K562 (cell line): Measurements from ENCODE around the gene MGAT5.

Experiments used
- CHD2 ChIP-seq: IDR thresholded peaks from 2 replicates; pipeline ENCODE4 v1.6.1; 2011; ENCODE audit warnings: low read depth, low read length
- EZH2 ChIP-seq: IDR thresholded peaks from 2 replicates; pipeline ENCODE4 v1.6.1; 2012; ENCODE audit warnings: low read depth, mild to moderate bottlenecking, inconsistent platforms, low read length, borderline replicate concordance
- JUND ChIP-seq, 2 experiments: IDR thresholded peaks; 2 replicates in 1 of 2; 3 replicates in 1 of 2; pipeline ENCODE4 v1.6.1; 2011; ENCODE audit warnings: borderline replicate concordance in 2 of 2, low read depth in 2 of 2, low read length in 2 of 2, improper control_type of control experiment in 1 of 2, missing biosample characterization in 1 of 2, missing genetic modification characterization in 1 of 2, missing genetic modification reagents in 1 of 2
- KAT7 ChIP-seq: sonication (generic); formaldehyde crosslinking; IDR thresholded peaks from 2 replicates; pipeline ENCODE4 v1.8.0; 2022; ENCODE audit warnings: missing genetic modification reagents, mild to moderate bottlenecking, borderline replicate concordance
- POLR2A ChIP-seq: fragments of 450-650 bp; conservative IDR thresholded peaks from 2 replicates; pipeline ENCODE4 v1.6.1; 2016
- ZNF324 ChIP-seq: fragments of 250-450 bp; sonication (Bioruptor Pico); IDR thresholded peaks from 2 replicates; pipeline ENCODE4 v1.4.0; 2020; ENCODE audit warnings: mild to moderate bottlenecking
- ZNF780A ChIP-seq: fragments of 250-450 bp; sonication (Bioruptor Pico); IDR thresholded peaks from 2 replicates; pipeline ENCODE4 v1.5.0; 2021; ENCODE audit warnings: mild to moderate bottlenecking
- TF ChIP-seq, protein P1 (sequence below), 3 experiments: IDR thresholded peaks in 2 of 3; conservative IDR thresholded peaks in 1 of 3; 2 replicates each; pipeline ENCODE4 v1.5.1; 2011 to 2012; ENCODE audit warnings: low read length in 3 of 3, mild to moderate bottlenecking in 3 of 3, control low read depth in 2 of 3, improper control_type of control experiment in 1 of 3, inconsistent platforms in 1 of 3, low read depth in 1 of 3, mixed read lengths in 1 of 3, moderate library complexity in 1 of 3; ENCODE audit not compliant: insufficient read depth in 2 of 3
- TF ChIP-seq, protein P2 (sequence below): sonication (generic); formaldehyde crosslinking; IDR thresholded peaks from 2 replicates; pipeline ENCODE4 v1.5.0; 2020; ENCODE audit warnings: missing genetic modification reagents
- TF ChIP-seq, protein P3 (sequence below), 2 experiments: fragments of 450-650 bp; formaldehyde crosslinking in 1 of 2; IDR thresholded peaks; 2 replicates each; pipeline versions ENCODE4 v1.4.0 to v1.6.1; 2014 to 2020; ENCODE audit warnings: mild to moderate bottlenecking in 2 of 2, borderline replicate concordance in 1 of 2, low read depth in 1 of 2

DNA sequence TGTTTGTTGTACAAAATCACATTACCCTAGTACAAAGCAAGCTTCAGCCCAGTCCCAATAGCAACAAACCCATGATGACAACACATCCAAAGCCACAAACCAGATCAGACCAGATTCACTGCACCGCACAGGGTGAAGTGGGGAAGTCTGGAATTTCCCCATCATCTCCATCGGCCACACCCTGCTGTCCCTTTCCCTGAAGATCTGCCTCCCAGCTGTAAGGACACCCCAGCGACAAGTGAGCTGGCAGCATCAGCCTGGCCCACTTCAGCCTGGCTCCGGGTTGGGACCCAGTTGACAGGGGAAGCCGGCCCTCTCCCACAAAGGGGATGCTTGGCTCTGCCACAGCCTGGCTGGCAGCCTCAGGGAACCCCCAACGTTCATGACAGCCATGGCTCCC lies 207.6 kb downstream of the MGAT5 start:
- TF ChIP-seq, protein P1, sequence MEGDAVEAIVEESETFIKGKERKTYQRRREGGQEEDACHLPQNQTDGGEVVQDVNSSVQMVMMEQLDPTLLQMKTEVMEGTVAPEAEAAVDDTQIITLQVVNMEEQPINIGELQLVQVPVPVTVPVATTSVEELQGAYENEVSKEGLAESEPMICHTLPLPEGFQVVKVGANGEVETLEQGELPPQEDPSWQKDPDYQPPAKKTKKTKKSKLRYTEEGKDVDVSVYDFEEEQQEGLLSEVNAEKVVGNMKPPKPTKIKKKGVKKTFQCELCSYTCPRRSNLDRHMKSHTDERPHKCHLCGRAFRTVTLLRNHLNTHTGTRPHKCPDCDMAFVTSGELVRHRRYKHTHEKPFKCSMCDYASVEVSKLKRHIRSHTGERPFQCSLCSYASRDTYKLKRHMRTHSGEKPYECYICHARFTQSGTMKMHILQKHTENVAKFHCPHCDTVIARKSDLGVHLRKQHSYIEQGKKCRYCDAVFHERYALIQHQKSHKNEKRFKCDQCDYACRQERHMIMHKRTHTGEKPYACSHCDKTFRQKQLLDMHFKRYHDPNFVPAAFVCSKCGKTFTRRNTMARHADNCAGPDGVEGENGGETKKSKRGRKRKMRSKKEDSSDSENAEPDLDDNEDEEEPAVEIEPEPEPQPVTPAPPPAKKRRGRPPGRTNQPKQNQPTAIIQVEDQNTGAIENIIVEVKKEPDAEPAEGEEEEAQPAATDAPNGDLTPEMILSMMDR (IDR thresholded peaks at IDR 0.05 in 2 of 3, conservative IDR thresholded peaks at IDR 0.05 in 1 of 3; ENCODE audit: insufficient read depth in 2 of 3, low read depth in 1 of 3, low read length in 3 of 3) = no peak
- TF ChIP-seq, protein P2, sequence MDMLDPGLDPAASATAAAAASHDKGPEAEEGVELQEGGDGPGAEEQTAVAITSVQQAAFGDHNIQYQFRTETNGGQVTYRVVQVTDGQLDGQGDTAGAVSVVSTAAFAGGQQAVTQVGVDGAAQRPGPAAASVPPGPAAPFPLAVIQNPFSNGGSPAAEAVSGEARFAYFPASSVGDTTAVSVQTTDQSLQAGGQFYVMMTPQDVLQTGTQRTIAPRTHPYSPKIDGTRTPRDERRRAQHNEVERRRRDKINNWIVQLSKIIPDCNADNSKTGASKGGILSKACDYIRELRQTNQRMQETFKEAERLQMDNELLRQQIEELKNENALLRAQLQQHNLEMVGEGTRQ (CRISPR knock-in tag) = no peak
- no peak for TF ChIP-seq ZNF780A (CRISPR knock-in tag)
- TF ChIP-seq CHD2 = no peak
- no peak for TF ChIP-seq KAT7
- no peak for TF ChIP-seq ZNF324 (CRISPR knock-in tag)
- TF ChIP-seq, protein P3, sequence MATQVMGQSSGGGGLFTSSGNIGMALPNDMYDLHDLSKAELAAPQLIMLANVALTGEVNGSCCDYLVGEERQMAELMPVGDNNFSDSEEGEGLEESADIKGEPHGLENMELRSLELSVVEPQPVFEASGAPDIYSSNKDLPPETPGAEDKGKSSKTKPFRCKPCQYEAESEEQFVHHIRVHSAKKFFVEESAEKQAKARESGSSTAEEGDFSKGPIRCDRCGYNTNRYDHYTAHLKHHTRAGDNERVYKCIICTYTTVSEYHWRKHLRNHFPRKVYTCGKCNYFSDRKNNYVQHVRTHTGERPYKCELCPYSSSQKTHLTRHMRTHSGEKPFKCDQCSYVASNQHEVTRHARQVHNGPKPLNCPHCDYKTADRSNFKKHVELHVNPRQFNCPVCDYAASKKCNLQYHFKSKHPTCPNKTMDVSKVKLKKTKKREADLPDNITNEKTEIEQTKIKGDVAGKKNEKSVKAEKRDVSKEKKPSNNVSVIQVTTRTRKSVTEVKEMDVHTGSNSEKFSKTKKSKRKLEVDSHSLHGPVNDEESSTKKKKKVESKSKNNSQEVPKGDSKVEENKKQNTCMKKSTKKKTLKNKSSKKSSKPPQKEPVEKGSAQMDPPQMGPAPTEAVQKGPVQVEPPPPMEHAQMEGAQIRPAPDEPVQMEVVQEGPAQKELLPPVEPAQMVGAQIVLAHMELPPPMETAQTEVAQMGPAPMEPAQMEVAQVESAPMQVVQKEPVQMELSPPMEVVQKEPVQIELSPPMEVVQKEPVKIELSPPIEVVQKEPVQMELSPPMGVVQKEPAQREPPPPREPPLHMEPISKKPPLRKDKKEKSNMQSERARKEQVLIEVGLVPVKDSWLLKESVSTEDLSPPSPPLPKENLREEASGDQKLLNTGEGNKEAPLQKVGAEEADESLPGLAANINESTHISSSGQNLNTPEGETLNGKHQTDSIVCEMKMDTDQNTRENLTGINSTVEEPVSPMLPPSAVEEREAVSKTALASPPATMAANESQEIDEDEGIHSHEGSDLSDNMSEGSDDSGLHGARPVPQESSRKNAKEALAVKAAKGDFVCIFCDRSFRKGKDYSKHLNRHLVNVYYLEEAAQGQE (IDR thresholded peaks at IDR 0.05; ENCODE audit: borderline replicate concordance) = no peak
- TF ChIP-seq, protein P3 (CRISPR knock-in tag; IDR thresholded peaks at IDR 0.05; ENCODE audit: low read depth) = no peak
- no peak for TF ChIP-seq JUND (IDR thresholded peaks at IDR 0.05; ENCODE audit: borderline replicate concordance, low read depth, low read length)
- no peak for TF ChIP-seq JUND (tag; IDR thresholded peaks at IDR 0.05; ENCODE audit: borderline replicate concordance, low read depth, low read length)
- no peak for TF ChIP-seq EZH2
- no peak for TF ChIP-seq POLR2A
